GM19240 (cell line): ENCODE data around the gene RREB1.
A peak's percentile ranks its signal among the peaks of the same experiment; 100 is the strongest.

Source experiments
- DNase-seq: peaks from one replicate; pipeline ENCODE4 v3.0.0; 2011; ENCODE audit warnings: low spot score; ENCODE audit not compliant: insufficient read length

The RREB1 gene

DNA sequence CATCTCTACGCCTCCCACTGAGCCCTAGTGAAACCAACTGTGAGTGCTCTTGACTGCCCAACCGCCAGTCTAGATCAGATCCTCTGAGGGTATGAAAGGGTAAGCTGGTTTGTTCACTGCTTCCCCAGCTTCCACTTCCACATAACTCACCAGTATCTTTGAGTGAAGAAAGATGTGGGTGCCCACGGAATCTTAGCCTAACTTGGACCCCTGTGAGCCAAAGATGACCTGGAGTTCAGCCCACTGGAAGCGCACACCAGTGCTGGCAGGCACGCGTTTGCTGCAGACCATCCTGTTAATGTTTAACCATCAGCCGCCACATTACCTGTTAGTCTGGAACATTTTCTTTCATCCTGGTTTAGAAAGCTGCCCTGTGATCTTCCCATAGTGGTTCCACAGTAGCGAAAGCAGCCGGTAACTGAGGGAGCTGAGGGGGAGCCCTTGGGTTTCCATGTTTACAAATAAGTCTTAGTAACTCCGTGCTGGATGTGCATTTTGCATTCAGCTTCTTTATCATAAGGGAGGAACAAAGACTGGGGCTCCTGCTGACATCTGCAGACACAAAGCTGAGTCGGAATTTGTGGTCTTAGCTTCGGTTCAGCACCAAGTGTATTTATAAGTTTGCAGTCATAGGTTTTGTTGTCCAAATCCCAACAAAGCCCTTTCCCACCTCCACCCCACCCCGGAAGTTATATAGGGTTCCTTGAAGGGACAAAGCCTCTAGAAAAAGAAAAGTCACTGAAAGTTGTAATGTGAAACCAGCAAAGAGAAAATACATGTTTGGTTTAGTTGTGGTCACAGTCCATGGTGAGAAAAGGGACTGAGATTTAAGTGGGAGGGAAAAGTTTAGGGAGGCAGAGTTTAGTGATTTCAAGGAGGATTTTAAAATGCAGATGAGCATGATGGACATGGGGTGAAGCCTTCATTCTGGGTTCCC is 134.2 kb downstream of the RREB1 start:
- no peak for DNase-seq

DNA sequence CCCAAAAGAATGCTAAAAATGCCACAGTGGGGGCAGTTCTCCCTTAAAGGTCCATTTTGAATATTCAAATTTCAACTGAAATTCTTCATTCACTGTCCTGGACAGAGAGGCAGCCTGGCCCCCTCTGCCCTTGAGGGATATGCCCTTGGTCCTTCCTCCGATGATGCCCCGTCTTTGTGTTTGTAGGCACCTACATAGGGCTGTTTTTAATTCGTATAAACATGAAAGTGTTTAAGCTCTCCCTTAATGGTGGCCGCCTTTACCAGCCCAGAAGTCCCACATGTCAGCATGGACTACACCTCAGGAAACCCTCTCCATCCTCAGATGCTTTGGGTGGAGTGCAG is 135.0 kb downstream of the RREB1 start:
- no peak for DNase-seq

- peak; percentile 70 for DNase-seq
Observed at GRCh38 chr6:7243179-7243981, 135.6 kb downstream of the RREB1 start.

GRCh38 chr6:7245668-7246393 is 138.1 kb downstream of the RREB1 start:
- no peak for DNase-seq

- no peak for DNase-seq
Observed at GRCh38 chr6:7246401-7247178, 138.8 kb downstream of the RREB1 start.

DNA sequence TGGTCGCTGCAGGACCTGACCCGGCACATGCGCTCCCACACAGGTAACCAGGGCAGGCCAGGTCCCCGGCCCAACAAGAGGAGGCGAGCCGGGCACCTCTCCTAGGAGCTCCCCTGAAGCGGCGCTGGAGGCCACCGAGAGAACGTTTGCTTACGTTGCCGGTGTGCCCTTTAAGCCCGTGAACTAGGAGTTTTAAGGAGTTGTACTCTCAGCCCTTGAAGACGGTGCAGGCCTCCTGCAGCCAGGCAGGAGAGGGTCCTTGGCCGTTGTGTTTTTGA is 139.4 kb downstream of the RREB1 start:
- DNase-seq = no peak

DNA sequence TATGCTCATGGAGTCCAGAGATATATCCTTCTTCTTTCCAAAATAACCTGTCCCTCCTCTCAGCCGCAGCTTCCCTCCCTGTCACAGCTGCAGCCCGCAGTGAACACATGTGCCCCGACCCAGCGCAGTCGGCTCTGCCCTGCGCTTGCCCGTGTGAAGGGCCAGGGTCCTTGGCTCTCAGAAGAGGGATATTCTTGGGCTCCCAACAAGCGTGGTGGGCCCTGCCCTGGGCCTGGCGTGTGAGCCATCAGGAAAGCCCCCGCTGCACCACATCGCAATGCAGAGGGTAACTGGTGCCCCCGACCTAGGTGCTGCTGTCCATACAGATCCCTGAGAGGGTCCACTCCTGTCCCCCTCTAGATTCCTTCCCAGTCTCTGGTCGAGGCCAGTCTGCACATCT is 140.1 kb downstream of the RREB1 start:
- no peak for DNase-seq

- DNase-seq = no peak
Observed at GRCh38 chr6:7249391-7249790, 141.6 kb downstream of the RREB1 start.

GRCh38 chr6:7249946-7250643 is 142.3 kb downstream of the RREB1 start:
- DNase-seq = no peak

DNA sequence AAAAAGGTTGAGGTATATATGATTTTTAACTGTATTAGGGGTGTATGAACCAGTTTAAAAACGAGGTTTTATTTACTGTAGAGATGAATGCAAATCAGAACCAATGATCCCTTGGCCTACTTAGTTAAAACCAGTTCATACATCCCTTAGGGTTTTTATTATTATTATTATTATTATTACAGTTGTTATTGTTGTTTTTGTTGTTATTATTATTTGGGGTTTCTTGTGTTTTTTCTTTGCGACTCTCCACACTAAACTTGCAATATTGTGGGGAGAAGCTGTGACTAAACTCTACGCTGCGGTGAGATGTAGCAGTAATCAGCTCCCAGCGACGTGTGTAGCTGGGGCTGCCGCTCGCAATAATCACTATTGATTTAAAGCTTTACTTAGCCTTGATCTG is 143.1 kb downstream of the RREB1 start:
- no peak for DNase-seq

- no peak for DNase-seq
Observed at GRCh38 chr6:7251646-7252260, 144.0 kb downstream of the RREB1 start.

- no peak for DNase-seq
Observed at GRCh38 chr6:7252390-7252789, 144.6 kb downstream of the RREB1 start.

DNA sequence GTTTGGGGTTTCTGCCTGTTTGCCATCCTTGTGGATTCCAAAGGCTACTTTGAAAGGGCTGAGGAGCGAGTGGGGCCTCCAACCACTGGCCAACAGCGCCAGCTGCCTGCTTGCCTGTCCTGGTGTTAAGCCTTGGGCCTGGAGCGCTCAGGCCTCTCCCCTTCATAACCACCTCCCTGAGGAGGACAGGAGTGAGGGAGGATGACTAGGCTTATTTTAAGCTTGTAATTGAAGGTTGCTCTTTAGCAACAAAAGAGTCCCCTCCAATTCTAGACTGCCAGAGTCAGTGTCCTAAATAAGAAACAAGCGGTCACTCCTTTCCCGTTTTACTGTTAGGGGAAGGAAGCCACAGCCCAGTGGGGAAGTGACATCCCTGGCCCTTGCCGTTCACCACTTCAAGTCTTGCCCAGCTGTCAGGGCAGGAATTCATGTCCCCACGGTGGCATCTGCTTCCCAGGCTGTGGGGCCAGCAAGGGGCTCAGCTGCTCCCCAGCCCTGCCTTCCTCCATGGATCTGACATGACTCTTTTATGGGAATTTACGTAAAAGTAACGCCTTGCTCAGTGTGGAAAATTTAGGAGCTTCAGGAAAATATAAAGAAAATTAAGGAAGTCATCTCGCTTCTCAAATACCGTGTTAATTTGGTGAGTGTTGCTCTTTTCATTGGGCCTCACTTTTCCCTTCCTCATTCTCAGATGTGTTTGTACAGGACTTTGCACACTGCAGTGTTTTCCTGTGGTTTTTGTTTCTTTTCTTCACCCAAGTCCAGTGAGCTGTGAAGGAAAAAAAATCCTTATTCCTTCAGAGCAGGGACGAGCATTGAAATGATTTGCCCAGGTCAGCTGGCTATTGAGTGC is 147.4 kb downstream of the RREB1 start:
- DNase-seq = no peak

DNA sequence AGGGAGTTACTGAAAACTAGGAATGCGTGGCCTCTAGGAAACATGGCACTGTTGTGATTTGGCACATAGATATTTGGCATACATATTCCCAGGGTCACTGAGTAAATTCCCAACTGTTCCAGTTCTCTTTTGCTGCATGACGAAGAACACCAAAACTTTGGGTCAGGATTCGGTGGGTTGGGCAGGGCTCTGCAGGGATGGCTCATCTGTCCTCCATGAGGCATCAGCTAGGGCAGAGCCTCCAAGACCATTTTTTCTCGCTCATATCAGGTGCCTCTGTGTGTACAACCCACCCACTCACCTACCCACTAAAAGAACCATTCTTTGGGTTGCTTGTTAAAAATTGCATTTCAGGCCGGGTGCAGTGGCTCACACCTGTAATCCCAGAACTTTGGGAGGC is 148.2 kb downstream of the RREB1 start:
- no peak for DNase-seq

- DNase-seq = no peak
Observed at GRCh38 chr6:7256785-7257184, 149.0 kb downstream of the RREB1 start.

DNA sequence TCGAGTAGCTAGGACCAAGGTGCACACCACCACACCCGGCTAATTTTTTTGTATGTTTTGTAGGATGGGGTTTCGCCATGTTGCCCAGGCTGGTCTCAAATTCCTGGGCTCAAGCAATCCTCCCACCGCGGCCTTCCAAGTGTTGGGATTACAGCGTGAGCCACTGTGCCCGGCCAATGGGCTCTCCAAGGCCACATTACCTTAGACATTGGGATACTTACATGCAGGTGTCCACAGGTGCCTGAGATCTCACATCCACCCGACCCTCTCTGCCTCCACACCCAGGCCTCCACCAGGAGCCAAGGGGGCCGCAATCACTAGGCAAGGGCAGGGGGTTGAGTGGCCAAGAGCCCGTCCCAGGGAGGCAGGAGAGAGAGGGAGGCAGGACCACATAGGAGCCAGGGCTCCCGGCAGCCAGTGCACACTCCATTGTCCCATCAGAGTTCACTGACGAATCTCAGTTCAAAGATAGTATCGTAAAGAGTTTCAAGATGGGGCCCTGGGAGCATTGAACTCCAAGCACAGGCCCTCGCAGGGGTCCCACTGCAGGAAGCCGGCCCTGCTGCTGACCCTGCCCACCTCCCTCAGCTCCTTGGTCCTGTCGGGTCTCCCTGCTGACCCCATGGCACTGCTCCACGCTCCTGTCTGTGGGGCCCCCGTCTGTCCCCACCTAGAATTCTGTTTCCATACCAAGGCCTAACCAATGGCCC is 149.9 kb downstream of the RREB1 start:
- no peak for DNase-seq

- no peak for DNase-seq
Observed at GRCh38 chr6:7258231-7258763, 150.5 kb downstream of the RREB1 start.

DNA sequence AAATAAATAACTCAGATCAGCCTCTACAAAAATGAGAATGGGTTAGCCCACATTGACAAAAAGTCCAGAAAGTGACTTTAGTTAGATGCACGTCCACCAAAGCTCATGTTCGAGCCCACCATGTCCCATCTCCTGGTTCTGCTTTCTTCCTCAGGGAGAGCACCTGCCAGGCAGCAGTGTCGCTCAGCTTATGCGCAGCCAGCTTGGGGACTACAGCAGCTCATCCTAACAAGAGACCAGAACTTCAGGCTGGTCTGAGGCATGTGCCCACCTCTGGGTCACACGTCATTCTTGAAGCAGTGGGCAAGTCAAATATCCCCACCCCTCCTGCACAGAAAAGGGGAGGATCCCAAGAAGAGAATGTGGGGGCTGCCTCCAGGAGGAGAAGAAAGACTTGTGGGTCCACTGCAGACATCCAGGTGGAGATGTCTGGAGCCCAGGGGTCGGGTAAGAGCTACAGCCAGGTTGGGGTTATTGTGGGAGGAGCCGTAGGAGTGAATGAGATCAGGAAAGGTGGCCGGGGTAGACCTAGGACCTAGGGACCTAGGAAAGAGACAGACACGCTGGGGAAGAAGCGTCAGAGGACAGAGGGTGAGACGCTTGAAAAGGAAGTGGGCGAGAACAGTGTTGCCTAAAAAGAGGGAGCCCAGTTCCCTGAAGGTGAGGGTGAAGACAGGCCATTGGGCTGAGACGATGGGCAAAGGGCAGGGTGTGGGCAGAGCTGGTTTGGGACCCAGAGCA is 152.7 kb downstream of the RREB1 start:
- DNase-seq = no peak
